MM.1S (cell line): Measurements from ENCODE around the gene SH3BP2.

Experiments used
- DNase-seq: peaks from one replicate; pipeline ENCODE4 v3.0.0-alpha.2; 2015
- H2AFZ ChIP-seq: fragments of 300-600 bp; sonication (generic); 2 replicates; pipeline ENCODE4 v1.6.0; 2016; ENCODE audit warnings: antibody characterized with exemption, low read length
- H3F3A ChIP-seq: fragments of 300-600 bp; sonication (generic); 2 replicates; pipeline ENCODE4 v1.6.1; 2016; ENCODE audit warnings: mild to moderate bottlenecking, antibody characterized with exemption, low read length, moderate library complexity, mixed read lengths; ENCODE audit not compliant: insufficient read depth
- H3K27ac ChIP-seq: fragments of 300-600 bp; sonication (generic); 2 replicates; pipeline ENCODE4 v1.5.1; 2016; ENCODE audit warnings: mild to moderate bottlenecking, low read length
- H3K27me3 ChIP-seq: fragments of 300-600 bp; sonication (generic); replicated peaks from 2 replicates; pipeline ENCODE4 v1.6.0; 2016; ENCODE audit warnings: low read length; ENCODE audit not compliant: insufficient read depth
- H3K36me3 ChIP-seq: fragments of 300-600 bp; sonication (generic); replicated peaks from 2 replicates; pipeline ENCODE4 v1.6.1; 2016; ENCODE audit warnings: mild to moderate bottlenecking, low read length, mixed read lengths; ENCODE audit not compliant: insufficient read depth
- H3K4me1 ChIP-seq: fragments of 300-600 bp; sonication (generic); 2 replicates; pipeline ENCODE4 v1.6.1; 2016; ENCODE audit warnings: low read length, mixed read lengths
- H3K4me2 ChIP-seq: fragments of 300-600 bp; sonication (generic); 2 replicates; pipeline ENCODE4 v1.6.0; 2016; ENCODE audit warnings: low read depth, low read length
- H3K4me3 ChIP-seq: fragments of 300-600 bp; sonication (generic); 2 replicates; pipeline ENCODE4 v1.5.1; 2016; ENCODE audit warnings: low read length, mixed read lengths
- H3K79me2 ChIP-seq: fragments of 300-600 bp; sonication (generic); 2 replicates; pipeline ENCODE4 v1.6.1; 2016; ENCODE audit warnings: mixed run types, low read length, mixed read lengths
- H3K9ac ChIP-seq: fragments of 300-600 bp; sonication (generic); 2 replicates; pipeline ENCODE4 v1.6.1; 2016; ENCODE audit warnings: low read length, mixed read lengths
- H3K9me2 ChIP-seq: fragments of 300-600 bp; sonication (generic); replicated peaks from 2 replicates; pipeline ENCODE4 v1.6.1; 2016; ENCODE audit warnings: mild to moderate bottlenecking, low read length, mixed read lengths; ENCODE audit not compliant: insufficient read depth
- H3K9me3 ChIP-seq: fragments of 300-600 bp; sonication (generic); replicated peaks from 2 replicates; pipeline ENCODE4 v1.6.1; 2016; ENCODE audit warnings: mild to moderate bottlenecking, low read length, mixed read lengths; ENCODE audit not compliant: insufficient read depth
- H4K20me1 ChIP-seq: fragments of 300-600 bp; sonication (generic); 2 replicates; pipeline ENCODE4 v1.6.1; 2016; ENCODE audit warnings: mild to moderate bottlenecking, low read length, moderate library complexity, mixed read lengths; ENCODE audit not compliant: insufficient read depth
- EZH2 ChIP-seq: fragments of 300-600 bp; sonication (generic); optimal IDR thresholded peaks from 2 replicates; pipeline ENCODE3; 2017; ENCODE audit warnings: low read depth, mild to moderate bottlenecking, antibody characterized with exemption, low read length, mixed read lengths
- EZH2phosphoT487 ChIP-seq: fragments of 300-600 bp; sonication (generic); IDR thresholded peaks from 2 replicates; pipeline ENCODE4 v1.6.1; 2018; ENCODE audit warnings: antibody characterized with exemption, low read length
- TF ChIP-seq, protein P1 (sequence below): fragments of 300-600 bp; sonication (generic); IDR thresholded peaks from 2 replicates; pipeline ENCODE4 v1.5.1; 2016; ENCODE audit warnings: antibody characterized with exemption, low read length, mixed read lengths

SH3BP2 gene

DNA sequence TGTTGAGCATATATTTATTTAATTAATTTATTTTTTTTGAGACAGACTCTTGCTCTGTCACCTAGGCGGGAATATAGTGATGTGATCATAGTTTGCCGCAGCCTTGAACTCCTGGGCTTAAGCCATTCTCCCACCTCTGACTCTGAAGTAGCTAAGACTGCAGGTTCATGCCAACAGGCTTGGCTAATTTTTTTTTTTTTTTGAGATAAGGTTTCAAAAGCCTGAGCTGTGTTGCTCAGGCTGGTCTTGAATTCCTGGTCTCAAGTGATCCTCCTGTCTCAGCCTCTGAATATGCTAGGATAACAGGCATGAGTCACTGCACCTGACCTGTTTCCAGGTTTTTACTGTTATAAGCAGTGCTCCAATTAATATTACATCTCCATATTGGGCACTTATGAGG, 55.6 kb downstream of the SH3BP2 start:
- H3K27ac ChIP-seq = no peak overlapping the region
- TF ChIP-seq, protein P1, sequence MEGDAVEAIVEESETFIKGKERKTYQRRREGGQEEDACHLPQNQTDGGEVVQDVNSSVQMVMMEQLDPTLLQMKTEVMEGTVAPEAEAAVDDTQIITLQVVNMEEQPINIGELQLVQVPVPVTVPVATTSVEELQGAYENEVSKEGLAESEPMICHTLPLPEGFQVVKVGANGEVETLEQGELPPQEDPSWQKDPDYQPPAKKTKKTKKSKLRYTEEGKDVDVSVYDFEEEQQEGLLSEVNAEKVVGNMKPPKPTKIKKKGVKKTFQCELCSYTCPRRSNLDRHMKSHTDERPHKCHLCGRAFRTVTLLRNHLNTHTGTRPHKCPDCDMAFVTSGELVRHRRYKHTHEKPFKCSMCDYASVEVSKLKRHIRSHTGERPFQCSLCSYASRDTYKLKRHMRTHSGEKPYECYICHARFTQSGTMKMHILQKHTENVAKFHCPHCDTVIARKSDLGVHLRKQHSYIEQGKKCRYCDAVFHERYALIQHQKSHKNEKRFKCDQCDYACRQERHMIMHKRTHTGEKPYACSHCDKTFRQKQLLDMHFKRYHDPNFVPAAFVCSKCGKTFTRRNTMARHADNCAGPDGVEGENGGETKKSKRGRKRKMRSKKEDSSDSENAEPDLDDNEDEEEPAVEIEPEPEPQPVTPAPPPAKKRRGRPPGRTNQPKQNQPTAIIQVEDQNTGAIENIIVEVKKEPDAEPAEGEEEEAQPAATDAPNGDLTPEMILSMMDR = no peak
- TF ChIP-seq EZH2 (no peak), EZH2phosphoT487 (no peak)
- H3F3A ChIP-seq = peaks cover 17% of the 10 kb centered on the region
- H3K9me2 ChIP-seq = no peaks in the 10 kb centered on the region
- H3K9ac ChIP-seq = no peak overlapping the region
- no peak overlapping the region for H3K4me3 ChIP-seq
- DNase-seq = no peak
- no peaks in the 10 kb centered on the region for H3K36me3 ChIP-seq
- no peak overlapping the region for H3K4me2 ChIP-seq
- no peaks in the 10 kb centered on the region for H3K9me3 ChIP-seq
- H3K79me2 ChIP-seq = peaks cover 84% of the 10 kb centered on the region
- H4K20me1 ChIP-seq = peaks cover 16% of the 10 kb centered on the region
- peaks cover 6% of the 10 kb centered on the region for H3K4me1 ChIP-seq
- no peaks in the 10 kb centered on the region for H3K27me3 ChIP-seq
- no peak overlapping the region for H2AFZ ChIP-seq

DNA sequence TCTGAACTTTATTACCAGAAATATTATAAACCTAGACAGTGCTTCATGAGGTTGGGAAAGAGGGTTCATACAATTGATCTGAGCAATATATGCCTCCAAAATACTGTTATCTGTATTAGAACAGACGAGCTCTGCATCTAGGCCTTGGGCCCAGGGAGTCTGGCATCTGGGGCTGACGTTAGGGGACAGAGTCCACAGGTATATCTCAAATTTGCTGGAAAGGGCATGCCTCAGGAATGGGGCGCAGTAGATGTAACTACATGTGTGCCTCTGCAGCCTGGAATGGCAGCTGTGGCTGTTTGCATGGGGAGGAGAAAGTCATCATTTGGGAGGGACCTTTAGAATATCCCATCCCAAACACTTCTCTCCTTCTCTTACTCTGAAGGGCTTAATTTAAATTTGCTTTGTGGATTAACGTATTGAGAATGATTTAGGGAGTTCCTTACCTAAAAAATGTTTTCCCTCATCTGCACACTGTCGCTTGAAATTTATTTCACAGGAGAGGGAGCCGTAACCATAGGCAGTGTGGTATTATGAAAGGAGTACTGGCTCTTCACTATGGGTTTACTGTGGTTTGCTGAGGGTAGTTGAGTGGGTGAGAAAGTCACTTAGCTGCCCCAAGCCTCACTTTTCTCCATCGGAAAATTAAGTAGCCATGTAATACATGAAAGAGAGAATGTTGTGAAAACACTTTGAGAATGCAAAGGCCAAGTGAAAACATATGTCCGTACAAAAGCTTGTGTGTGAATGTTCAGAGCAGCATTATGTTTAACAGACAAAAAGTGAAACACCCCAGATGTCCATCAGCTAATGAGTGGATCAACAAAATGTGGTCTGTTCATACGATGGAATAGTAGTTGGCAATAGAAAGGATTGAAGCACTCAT, 56.6 kb downstream of the SH3BP2 start:
- Histone ChIP-seq H3K4me1 (peaks cover 6% of the 10 kb centered on the region), H3F3A (peaks cover 13% of the 10 kb centered on the region), H3K27me3 (no peaks in the 10 kb centered on the region), H3K9me2 (no peaks in the 10 kb centered on the region), H3K9ac (no peak overlapping the region), H3K27ac (no peak overlapping the region), H3K4me3 (no peak overlapping the region), H3K4me2 (no peak overlapping the region), H3K9me3 (no peaks in the 10 kb centered on the region), H2AFZ (no peak overlapping the region), H3K79me2 (peaks cover 89% of the 10 kb centered on the region), H3K36me3 (no peaks in the 10 kb centered on the region), H4K20me1 (peaks cover 16% of the 10 kb centered on the region)
- no peak for TF ChIP-seq EZH2phosphoT487
- TF ChIP-seq EZH2 = no peak
- TF ChIP-seq, protein P1 = no peak
- no peak for DNase-seq

DNA sequence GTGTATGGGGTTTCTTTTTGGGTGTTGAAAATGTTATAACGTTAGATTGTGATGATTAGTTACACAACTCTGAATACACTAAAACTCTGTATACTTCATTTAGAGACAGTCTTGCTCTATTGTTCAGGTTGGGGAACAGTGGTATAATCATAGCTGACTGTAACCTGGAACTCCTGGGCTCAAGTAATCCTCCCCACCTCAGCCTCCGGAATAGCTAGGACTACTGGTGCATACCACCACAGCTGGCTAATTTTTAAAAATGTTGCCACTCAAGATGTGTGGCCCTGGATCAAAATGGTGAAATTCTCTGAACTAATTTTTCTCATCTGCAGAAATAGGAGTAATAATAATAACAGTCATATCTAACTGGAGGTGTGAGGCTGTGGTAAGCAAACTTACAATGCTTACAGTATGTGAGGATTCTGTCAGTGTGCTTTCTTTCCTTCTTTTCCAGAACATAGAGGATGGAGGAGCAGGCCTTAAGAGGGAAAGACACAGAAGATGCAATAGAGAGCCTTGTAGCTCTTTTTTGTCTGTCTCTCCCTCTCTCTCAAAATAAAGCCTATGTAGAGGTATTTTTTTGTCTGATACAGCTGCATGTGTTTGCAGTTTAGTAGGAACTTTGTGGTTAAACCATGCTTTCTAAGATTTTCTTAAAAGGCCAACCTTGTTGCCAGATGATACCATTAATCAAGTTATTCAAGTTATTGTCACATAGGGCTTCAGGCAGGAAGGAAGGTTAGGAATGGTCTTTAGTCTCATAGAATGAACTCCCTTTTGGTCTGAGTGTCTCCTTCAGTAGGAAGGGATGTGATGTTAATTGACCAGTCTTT, 58.3 kb downstream of the SH3BP2 start:
- H3K4me2 ChIP-seq = no peak overlapping the region
- no peak overlapping the region for H3K9ac ChIP-seq
- no peak for DNase-seq
- H3K9me2 ChIP-seq = no peaks in the 10 kb centered on the region
- H3K36me3 ChIP-seq = no peaks in the 10 kb centered on the region
- H3K27ac ChIP-seq = no peak overlapping the region
- H2AFZ ChIP-seq = no peak overlapping the region
- H4K20me1 ChIP-seq = peaks cover 10% of the 10 kb centered on the region
- no peak overlapping the region for H3K4me3 ChIP-seq
- peaks cover 94% of the 10 kb centered on the region for H3K79me2 ChIP-seq
- no peak for TF ChIP-seq EZH2phosphoT487
- TF ChIP-seq, protein P1 = no peak
- no peak for TF ChIP-seq EZH2
- H3K4me1 ChIP-seq = peaks cover under 1% of the 10 kb centered on the region
- no peaks in the 10 kb centered on the region for H3K27me3 ChIP-seq
- peaks cover under 1% of the 10 kb centered on the region; the same call in 1 of the 2 replicates for H3F3A ChIP-seq
- no peaks in the 10 kb centered on the region for H3K9me3 ChIP-seq
